SK-N-SH treated with all-trans-retinoic acid at 6 μM for 48 hours (cell line): ENCODE results near the gene DCAF15.

Source experiments
- CREB5 ChIP-seq: fragments of 250-450 bp; sonication (Bioruptor Pico); IDR thresholded peaks from 2 replicates; pipeline ENCODE4 v1.5.1; 2020; ENCODE audit warnings: low read depth, mild to moderate bottlenecking, moderate library complexity
- GLIS3 ChIP-seq: fragments of 250-450 bp; sonication (Bioruptor Pico); IDR thresholded peaks from 2 replicates; pipeline ENCODE4 v1.5.0; 2020; ENCODE audit warnings: mild to moderate bottlenecking, moderate library complexity
- OSR1 ChIP-seq: fragments of 250-450 bp; sonication (Bioruptor Pico); IDR thresholded peaks from 2 replicates; pipeline ENCODE4 v1.8.0; 2022; ENCODE audit warnings: moderate library complexity, mild to moderate bottlenecking, inconsistent platforms
- PATZ1 ChIP-seq: fragments of 250-450 bp; sonication (Bioruptor Pico); IDR thresholded peaks from 2 replicates; pipeline ENCODE4 v1.8.0; 2020; ENCODE audit warnings: mild to moderate bottlenecking, moderate library complexity, borderline replicate concordance
- PPARA ChIP-seq: fragments of 250-450 bp; sonication (Bioruptor Pico); IDR thresholded peaks from 2 replicates; pipeline ENCODE4 v1.5.0; 2020; ENCODE audit warnings: mild to moderate bottlenecking, borderline replicate concordance
- RARB ChIP-seq: fragments of 250-450 bp; sonication (Bioruptor Pico); IDR thresholded peaks from 2 replicates; pipeline ENCODE4 v1.8.0; 2021; ENCODE audit warnings: mild to moderate bottlenecking, moderate library complexity
- TCF4 ChIP-seq: fragments of 250-450 bp; sonication (Bioruptor Pico); IDR thresholded peaks from 2 replicates; pipeline ENCODE4 v1.8.0; 2021; ENCODE audit warnings: mild to moderate bottlenecking, moderate library complexity, borderline replicate concordance
- ZFP3 ChIP-seq: fragments of 250-450 bp; sonication (Bioruptor Pico); IDR thresholded peaks from 2 replicates; pipeline ENCODE4 v1.5.0; 2020; ENCODE audit warnings: mild to moderate bottlenecking, moderate library complexity
- ZFP30 ChIP-seq: fragments of 450-650 bp; formaldehyde crosslinking; IDR thresholded peaks from 2 replicates; pipeline ENCODE4 v1.5.0; 2022; ENCODE audit warnings: mild to moderate bottlenecking, moderate library complexity
- ZNF565 ChIP-seq: fragments of 450-650 bp; formaldehyde crosslinking; conservative IDR thresholded peaks from 2 replicates; pipeline ENCODE4 v1.5.0; 2020; ENCODE audit warnings: low read depth, mild to moderate bottlenecking, moderate library complexity
- ZNF8 ChIP-seq: fragments of 450-650 bp; formaldehyde crosslinking; IDR thresholded peaks from 2 replicates; pipeline ENCODE4 v1.5.0; 2020; ENCODE audit warnings: mild to moderate bottlenecking, moderate library complexity

GRCh38 chr19:14003251-14004055, 51.1 kb downstream of the DCAF15 start:
- TF ChIP-seq PATZ1 (CRISPR knock-in tag) (no peak), CREB5 (CRISPR knock-in tag) (no peak), PPARA (CRISPR knock-in tag) (no peak), TCF4 (CRISPR knock-in tag) (no peak), ZFP30 (CRISPR knock-in tag) (no peak), ZNF565 (CRISPR knock-in tag) (no peak), GLIS3 (no peak), ZFP3 (CRISPR knock-in tag) (no peak), ZNF8 (CRISPR knock-in tag) (no peak), RARB (CRISPR knock-in tag) (no peak), OSR1 (CRISPR knock-in tag) (no peak)
